ENCODE results near the gene LIME1.

DNA sequence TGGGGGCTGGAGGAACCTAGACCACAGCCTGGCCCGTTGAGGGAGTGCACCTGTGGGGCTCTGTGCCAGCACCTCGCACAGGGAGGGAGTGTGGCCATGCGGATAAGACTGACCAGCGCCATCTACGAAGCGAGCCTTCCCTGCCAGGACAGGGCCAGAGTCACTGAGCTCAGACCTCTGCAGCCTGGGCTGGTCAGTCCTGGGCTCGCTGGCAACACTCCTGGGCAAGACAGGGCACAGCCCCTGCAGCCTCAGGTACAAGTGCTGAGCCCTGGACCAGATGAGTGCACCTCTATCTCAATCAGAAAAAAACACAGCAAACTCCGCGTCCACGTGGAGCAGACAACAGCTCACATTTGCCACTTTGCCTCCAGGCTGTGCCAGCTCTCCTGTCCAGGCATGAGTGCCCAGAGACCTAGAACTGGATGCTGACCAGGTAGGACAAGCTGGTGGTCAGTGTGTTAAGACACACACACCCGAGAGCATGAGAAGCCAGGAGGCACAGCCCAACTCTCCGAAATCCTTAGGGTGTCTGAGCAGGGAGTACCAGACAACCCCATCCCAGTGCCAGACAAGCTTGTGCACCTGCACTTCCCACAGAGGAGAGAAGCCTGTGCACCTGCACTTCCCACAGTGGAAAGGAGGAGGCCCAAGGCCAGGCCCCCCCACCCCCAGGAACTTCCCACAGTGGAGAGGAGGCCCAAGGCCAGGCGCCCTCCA is 33.6 kb upstream of the LIME1 start:
- TF ChIP-seq NBN (IDR thresholded peaks at IDR 0.05): no peak
- no peak for TF ChIP-seq EP300 (IDR thresholded peaks at IDR 0.05; ENCODE audit: borderline replicate concordance in 1 of 2, control insufficient read depth in 1 of 2, low read depth in 2 of 2, low read length in 2 of 2)
- TF ChIP-seq NRF1 (conservative IDR thresholded peaks at IDR 0.05; ENCODE audit: low read depth, low read length): no peak

Measured in GM12878 (cell line).